ENCODE measurements around the gene JPH3. TPM values are rescaled to one million over a fixed set of nuclear protein-coding genes. Genes with fewer than 3 reads are reported as not detected.

The JPH3 gene
- polyA plus RNA-seq, 1 donor from 2014 or later = 22.2 TPM

DNA sequence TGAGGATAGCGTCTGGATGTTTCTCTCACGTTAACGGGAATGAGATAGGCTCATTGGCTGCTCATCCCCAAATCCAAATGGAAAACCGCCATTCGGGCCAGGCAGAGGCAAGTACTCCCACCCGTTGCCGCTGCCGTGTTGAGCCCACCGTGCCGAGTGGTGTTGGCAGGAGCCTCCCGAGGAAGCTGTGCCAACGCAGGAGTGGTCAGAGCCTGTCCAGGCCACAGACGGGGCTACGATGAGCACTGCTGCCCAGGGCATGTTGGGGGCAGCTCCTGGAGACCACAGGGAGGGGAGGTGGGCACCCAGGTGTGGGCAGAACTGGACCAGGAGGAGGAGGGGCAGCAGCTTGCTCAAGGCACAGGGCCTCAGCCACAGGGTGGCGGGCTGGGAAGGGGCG lies 91.5 kb downstream of the JPH3 start:
- Histone ChIP-seq H3K27ac (ENCODE audit: low read length) (no peak overlapping the region), H3K79me2 (replicated peaks; ENCODE audit: insufficient read depth, low read length) (no peaks in the 10 kb centered on the region), H4K20me1 (ENCODE audit: insufficient read depth) (no peaks in the 10 kb centered on the region), H3K9me2 (ENCODE audit: insufficient read depth, low read length) (no peaks in the 10 kb centered on the region), H3K4me3 (ENCODE audit: low read length) (no peak overlapping the region), H3K9ac (ENCODE audit: low read length) (no peak overlapping the region), H3F3A (ENCODE audit: insufficient read depth, low read length, poor library complexity, severe bottlenecking) (no peaks in the 10 kb centered on the region), H3K9me3 (ENCODE audit: low read length) (no peaks in the 10 kb centered on the region), H2AFZ (ENCODE audit: low read depth, low read length) (no peak overlapping the region), H3K27me3 (ENCODE audit: insufficient read depth, low read depth, low read length) (no peaks in the 10 kb centered on the region), H3K4me2 (ENCODE audit: low read length) (no peak overlapping the region), H3K36me3 (ENCODE audit: insufficient read depth, low read length) (no peaks in the 10 kb centered on the region)
- TF ChIP-seq, protein P1, sequence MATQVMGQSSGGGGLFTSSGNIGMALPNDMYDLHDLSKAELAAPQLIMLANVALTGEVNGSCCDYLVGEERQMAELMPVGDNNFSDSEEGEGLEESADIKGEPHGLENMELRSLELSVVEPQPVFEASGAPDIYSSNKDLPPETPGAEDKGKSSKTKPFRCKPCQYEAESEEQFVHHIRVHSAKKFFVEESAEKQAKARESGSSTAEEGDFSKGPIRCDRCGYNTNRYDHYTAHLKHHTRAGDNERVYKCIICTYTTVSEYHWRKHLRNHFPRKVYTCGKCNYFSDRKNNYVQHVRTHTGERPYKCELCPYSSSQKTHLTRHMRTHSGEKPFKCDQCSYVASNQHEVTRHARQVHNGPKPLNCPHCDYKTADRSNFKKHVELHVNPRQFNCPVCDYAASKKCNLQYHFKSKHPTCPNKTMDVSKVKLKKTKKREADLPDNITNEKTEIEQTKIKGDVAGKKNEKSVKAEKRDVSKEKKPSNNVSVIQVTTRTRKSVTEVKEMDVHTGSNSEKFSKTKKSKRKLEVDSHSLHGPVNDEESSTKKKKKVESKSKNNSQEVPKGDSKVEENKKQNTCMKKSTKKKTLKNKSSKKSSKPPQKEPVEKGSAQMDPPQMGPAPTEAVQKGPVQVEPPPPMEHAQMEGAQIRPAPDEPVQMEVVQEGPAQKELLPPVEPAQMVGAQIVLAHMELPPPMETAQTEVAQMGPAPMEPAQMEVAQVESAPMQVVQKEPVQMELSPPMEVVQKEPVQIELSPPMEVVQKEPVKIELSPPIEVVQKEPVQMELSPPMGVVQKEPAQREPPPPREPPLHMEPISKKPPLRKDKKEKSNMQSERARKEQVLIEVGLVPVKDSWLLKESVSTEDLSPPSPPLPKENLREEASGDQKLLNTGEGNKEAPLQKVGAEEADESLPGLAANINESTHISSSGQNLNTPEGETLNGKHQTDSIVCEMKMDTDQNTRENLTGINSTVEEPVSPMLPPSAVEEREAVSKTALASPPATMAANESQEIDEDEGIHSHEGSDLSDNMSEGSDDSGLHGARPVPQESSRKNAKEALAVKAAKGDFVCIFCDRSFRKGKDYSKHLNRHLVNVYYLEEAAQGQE (IDR thresholded peaks at IDR 0.05; ENCODE audit: borderline replicate concordance) = no peak
- TF ChIP-seq MXI1 (conservative IDR thresholded peaks at IDR 0.05; ENCODE audit: poor library complexity, severe bottlenecking) = no peak

DNA sequence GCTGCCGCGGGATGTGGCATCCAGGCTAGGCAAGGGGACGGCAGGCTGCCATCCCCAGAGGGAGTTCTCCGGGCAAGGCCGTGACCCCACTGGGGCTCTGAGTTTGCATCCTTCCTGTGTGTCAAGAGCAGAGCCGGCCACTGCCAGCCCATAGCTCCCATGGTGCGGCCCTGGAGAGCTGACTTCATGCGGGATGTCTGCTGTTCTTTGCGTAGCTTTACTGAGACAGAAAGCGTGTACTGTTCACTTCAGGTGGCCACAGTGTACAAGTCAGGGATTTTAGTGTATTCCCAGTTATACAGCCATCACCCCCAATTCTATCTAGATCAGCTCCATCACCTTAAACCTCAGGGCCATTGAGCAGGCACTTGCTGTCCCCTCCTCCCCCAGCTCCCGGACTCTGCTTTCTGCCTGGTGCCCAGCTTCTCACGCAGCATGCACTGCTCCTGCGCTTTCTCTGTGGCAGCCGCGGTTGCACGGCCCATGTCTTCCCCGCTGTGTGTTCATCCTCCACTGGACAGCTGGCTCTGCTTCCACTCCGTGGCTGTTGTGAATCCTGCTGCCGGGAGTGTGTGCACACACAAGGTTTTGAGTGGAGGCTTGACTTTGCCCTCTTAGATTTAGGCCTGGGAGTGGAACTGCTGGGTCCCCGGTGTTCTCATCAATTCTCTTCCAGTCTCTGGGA lies 92.3 kb downstream of the JPH3 start:
- Histone ChIP-seq H3K9ac (ENCODE audit: low read length) (no peak overlapping the region), H3K4me2 (ENCODE audit: low read length) (no peak overlapping the region), H3K27me3 (ENCODE audit: insufficient read depth, low read depth, low read length) (no peaks in the 10 kb centered on the region), H3K4me3 (ENCODE audit: low read length) (no peak overlapping the region), H3K36me3 (ENCODE audit: insufficient read depth, low read length) (no peaks in the 10 kb centered on the region), H3K27ac (ENCODE audit: low read length) (no peak overlapping the region), H4K20me1 (ENCODE audit: insufficient read depth) (no peaks in the 10 kb centered on the region), H3K79me2 (replicated peaks; ENCODE audit: insufficient read depth, low read length) (no peaks in the 10 kb centered on the region), H3K9me3 (ENCODE audit: low read length) (no peaks in the 10 kb centered on the region), H3F3A (ENCODE audit: insufficient read depth, low read length, poor library complexity, severe bottlenecking) (no peaks in the 10 kb centered on the region), H3K9me2 (ENCODE audit: insufficient read depth, low read length) (no peaks in the 10 kb centered on the region), H2AFZ (ENCODE audit: low read depth, low read length) (no peak overlapping the region)
- no peak for TF ChIP-seq EP300 (conservative IDR thresholded peaks at IDR 0.05; ENCODE audit: poor library complexity, severe bottlenecking)
- TF ChIP-seq POLR2AphosphoS5 (IDR thresholded peaks at IDR 0.05) = no peak
- no peak for TF ChIP-seq MXI1 (conservative IDR thresholded peaks at IDR 0.05; ENCODE audit: poor library complexity, severe bottlenecking)
- TF ChIP-seq, protein P2, sequence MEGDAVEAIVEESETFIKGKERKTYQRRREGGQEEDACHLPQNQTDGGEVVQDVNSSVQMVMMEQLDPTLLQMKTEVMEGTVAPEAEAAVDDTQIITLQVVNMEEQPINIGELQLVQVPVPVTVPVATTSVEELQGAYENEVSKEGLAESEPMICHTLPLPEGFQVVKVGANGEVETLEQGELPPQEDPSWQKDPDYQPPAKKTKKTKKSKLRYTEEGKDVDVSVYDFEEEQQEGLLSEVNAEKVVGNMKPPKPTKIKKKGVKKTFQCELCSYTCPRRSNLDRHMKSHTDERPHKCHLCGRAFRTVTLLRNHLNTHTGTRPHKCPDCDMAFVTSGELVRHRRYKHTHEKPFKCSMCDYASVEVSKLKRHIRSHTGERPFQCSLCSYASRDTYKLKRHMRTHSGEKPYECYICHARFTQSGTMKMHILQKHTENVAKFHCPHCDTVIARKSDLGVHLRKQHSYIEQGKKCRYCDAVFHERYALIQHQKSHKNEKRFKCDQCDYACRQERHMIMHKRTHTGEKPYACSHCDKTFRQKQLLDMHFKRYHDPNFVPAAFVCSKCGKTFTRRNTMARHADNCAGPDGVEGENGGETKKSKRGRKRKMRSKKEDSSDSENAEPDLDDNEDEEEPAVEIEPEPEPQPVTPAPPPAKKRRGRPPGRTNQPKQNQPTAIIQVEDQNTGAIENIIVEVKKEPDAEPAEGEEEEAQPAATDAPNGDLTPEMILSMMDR (IDR thresholded peaks at IDR 0.05; ENCODE audit: poor library complexity, severe bottlenecking) = no peak
- TF ChIP-seq SMC3 (conservative IDR thresholded peaks at IDR 0.05; ENCODE audit: poor library complexity) = no peak
- TF ChIP-seq, protein P1 (IDR thresholded peaks at IDR 0.05; ENCODE audit: borderline replicate concordance) = no peak
- no peak for TF ChIP-seq RAD21 (conservative IDR thresholded peaks at IDR 0.05)
- no peak for TF ChIP-seq EZH2 (IDR thresholded peaks at IDR 0.05; ENCODE audit: borderline replicate concordance, insufficient read depth, low read length, poor library complexity, severe bottlenecking)
- TF ChIP-seq TAF1 (IDR thresholded peaks at IDR 0.05; ENCODE audit: low read depth) = no peak
